Measurements from ENCODE around the gene LAMTOR3.

The LAMTOR3 gene

DNA sequence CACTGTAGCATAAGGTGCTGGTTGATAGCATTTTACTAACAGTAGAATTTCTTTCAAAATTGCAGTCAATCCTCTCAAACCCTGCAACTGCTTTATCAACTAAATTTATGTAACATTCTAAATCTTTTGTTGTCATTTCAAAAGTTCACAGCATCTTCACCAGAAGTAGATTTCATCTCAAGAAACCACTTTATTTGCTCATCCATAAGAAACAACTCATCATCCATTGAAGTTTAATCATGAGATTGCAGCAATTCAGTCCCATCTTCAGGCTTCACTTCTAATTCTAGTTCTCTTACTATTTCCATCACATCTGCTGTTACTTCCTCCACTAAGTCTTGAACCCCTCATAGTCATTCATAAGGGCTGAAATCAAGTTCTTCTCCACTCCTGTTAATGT lies 21.7 kb downstream of the LAMTOR3 start:
- Histone ChIP-seq H3K9ac (ENCODE audit: low read length) (no peak overlapping the region), H3K4ac (ENCODE audit: low read depth in 1 of 2, low read length in 2 of 2) (no peak overlapping the region), H2AK5ac (ENCODE audit: low read length, severe bottlenecking) (no peak overlapping the region), H3K36me3 (ENCODE audit: control insufficient read depth in 1 of 2, insufficient read depth in 2 of 2, low read depth in 1 of 2, low read length in 2 of 2) (peaks cover 2 to 15% of the 10 kb centered on the region in 2 experiments), H2BK120ac (ENCODE audit: low read depth, low read length) (no peak overlapping the region), H3K18ac (ENCODE audit: low read depth in 1 of 2, low read length in 2 of 2) (no peak overlapping the region), H3K79me1 (replicated peaks; ENCODE audit: low read length, poor library complexity, severe bottlenecking) (no peaks in the 10 kb centered on the region), H3K27ac (ENCODE audit: low read length, poor library complexity, severe bottlenecking) (no peak overlapping the region), H3K4me3 (ENCODE audit: insufficient read depth in 1 of 2, low read depth in 1 of 2, low read length in 2 of 2) (no peak overlapping the region), H4K8ac (ENCODE audit: low read length) (no peak overlapping the region), H4K91ac (ENCODE audit: low read length) (no peak overlapping the region), H3K4me2 (ENCODE audit: low read length, poor library complexity, severe bottlenecking) (no peak overlapping the region), H2AFZ (ENCODE audit: low read depth, low read length) (no peak overlapping the region), H2BK12ac (ENCODE audit: low read length in 2 of 2) (no peak overlapping the region), H3K27me3 (ENCODE audit: control insufficient read depth in 1 of 2, insufficient read depth in 1 of 2, low read length in 2 of 2) (no peaks in the 10 kb centered on the region), H3K23ac (ENCODE audit: low read length in 2 of 2) (no peak overlapping the region), H2BK5ac (ENCODE audit: low read depth, low read length, poor library complexity, severe bottlenecking) (no peak overlapping the region), H2BK15ac (ENCODE audit: low read depth, poor library complexity, severe bottlenecking) (no peak overlapping the region), H3K4me1 (ENCODE audit: control insufficient read depth, insufficient read depth, low read depth, low read length) (no peaks in the 10 kb centered on the region), H3K9me3 (ENCODE audit: control insufficient read depth, low read length) (no peaks in the 10 kb centered on the region), H3K14ac (ENCODE audit: low read length in 2 of 2) (no peak overlapping the region)
- DNase-seq = no peak

DNA sequence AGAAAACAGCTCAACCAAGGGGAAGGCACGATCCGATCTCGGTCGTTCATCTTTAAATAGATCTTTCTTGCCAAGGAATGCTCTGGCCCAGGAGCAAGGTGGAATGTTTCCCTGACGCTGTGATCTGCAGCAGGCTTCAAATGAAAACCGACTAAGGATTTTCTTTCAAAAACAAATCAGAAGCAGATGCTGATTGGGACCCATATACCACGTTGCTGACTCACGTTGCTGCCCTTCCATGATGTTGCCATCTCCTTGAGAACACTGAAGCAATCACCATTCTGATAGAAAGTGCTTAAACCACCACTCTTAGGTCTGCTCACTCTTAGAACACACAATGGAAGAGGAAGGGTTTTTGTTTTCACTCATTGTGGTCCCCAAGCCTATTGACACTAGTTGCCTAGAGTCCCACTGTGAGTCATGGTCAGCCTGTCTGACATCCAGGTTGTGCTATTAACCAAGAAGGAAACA lies 26.1 kb downstream of the LAMTOR3 start:
- Histone ChIP-seq H4K91ac (ENCODE audit: low read length) (no peak overlapping the region), H3K79me1 (replicated peaks; ENCODE audit: low read length, poor library complexity, severe bottlenecking) (no peaks in the 10 kb centered on the region), H3K9ac (ENCODE audit: low read length) (peak overlapping the region; percentile 53), H2BK120ac (ENCODE audit: low read depth, low read length) (no peak overlapping the region), H2BK12ac (ENCODE audit: low read length in 2 of 2) (no peak overlapping the region), H2BK5ac (ENCODE audit: low read depth, low read length, poor library complexity, severe bottlenecking) (no peak overlapping the region), H4K8ac (ENCODE audit: low read length) (no peak overlapping the region), H3K4me1 (ENCODE audit: control insufficient read depth, insufficient read depth, low read depth, low read length) (no peaks in the 10 kb centered on the region), H3K9me3 (ENCODE audit: control insufficient read depth, low read length) (no peaks in the 10 kb centered on the region), H3K4ac (ENCODE audit: low read depth in 1 of 2, low read length in 2 of 2) (no peak overlapping the region), H3K27me3 (ENCODE audit: control insufficient read depth in 1 of 2, insufficient read depth in 1 of 2, low read length in 2 of 2) (no peaks in the 10 kb centered on the region), H3K4me2 (ENCODE audit: low read length, poor library complexity, severe bottlenecking) (no peak overlapping the region), H3K14ac (ENCODE audit: low read length in 2 of 2) (no peak overlapping the region), H3K27ac (ENCODE audit: low read length, poor library complexity, severe bottlenecking) (no peak overlapping the region), H3K18ac (ENCODE audit: low read depth in 1 of 2, low read length in 2 of 2) (no peak overlapping the region), H3K4me3 (ENCODE audit: insufficient read depth in 1 of 2, low read depth in 1 of 2, low read length in 2 of 2) (peak overlapping the region in 1 of 2 experiments; percentile 21), H2BK15ac (ENCODE audit: low read depth, poor library complexity, severe bottlenecking) (no peak overlapping the region), H3K23ac (ENCODE audit: low read length in 2 of 2) (no peak overlapping the region), H3K36me3 (ENCODE audit: control insufficient read depth in 1 of 2, insufficient read depth in 2 of 2, low read depth in 1 of 2, low read length in 2 of 2) (no peaks in the 10 kb centered on the region), H2AFZ (ENCODE audit: low read depth, low read length) (no peak overlapping the region), H2AK5ac (ENCODE audit: low read length, severe bottlenecking) (no peak overlapping the region)
- DNase-seq = peak; percentile 6
- 69% methylated on average over 8 of the region's 8 CpGs for WGBS

DNA sequence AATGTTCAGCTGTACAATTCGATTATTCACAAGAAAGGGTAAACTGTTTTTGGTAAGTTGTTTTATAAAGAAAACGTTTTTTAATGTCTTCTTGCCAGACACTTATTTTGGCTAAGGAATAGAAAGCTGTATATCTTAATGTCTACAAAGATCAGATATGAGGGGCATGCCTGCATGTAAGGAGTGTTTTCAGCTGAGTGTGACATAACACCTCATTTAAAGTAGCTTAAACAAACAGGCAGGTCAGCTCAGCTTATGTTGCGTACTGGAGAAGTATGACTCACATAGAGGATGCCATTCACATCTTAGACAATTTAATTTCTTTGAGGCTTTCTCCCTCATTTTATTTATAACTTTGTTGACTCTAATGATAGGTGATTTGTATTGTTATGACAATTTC lies 30.4 kb downstream of the LAMTOR3 start:
- H3K23ac ChIP-seq (ENCODE audit: low read length in 2 of 2) = no peak overlapping the region
- H3K27me3 ChIP-seq (ENCODE audit: control insufficient read depth in 1 of 2, insufficient read depth in 1 of 2, low read length in 2 of 2) = no peaks in the 10 kb centered on the region
- H3K14ac ChIP-seq (ENCODE audit: low read length in 2 of 2) = no peak overlapping the region
- no peak overlapping the region for H3K27ac ChIP-seq (ENCODE audit: low read length, poor library complexity, severe bottlenecking)
- no peaks in the 10 kb centered on the region for H3K9me3 ChIP-seq (ENCODE audit: control insufficient read depth, low read length)
- H4K91ac ChIP-seq (ENCODE audit: low read length) = no peak overlapping the region
- no peak overlapping the region for H4K8ac ChIP-seq (ENCODE audit: low read length)
- H3K4me2 ChIP-seq (ENCODE audit: low read length, poor library complexity, severe bottlenecking) = no peak overlapping the region
- H2BK12ac ChIP-seq (ENCODE audit: low read length in 2 of 2) = no peak overlapping the region
- no peak overlapping the region for H2AFZ ChIP-seq (ENCODE audit: low read depth, low read length)
- H3K4me3 ChIP-seq (ENCODE audit: insufficient read depth in 1 of 2, low read depth in 1 of 2, low read length in 2 of 2) = no peak overlapping the region
- peak; percentile 24 for DNase-seq
- no peak overlapping the region for H3K9ac ChIP-seq (ENCODE audit: low read length)
- no peak overlapping the region for H2BK15ac ChIP-seq (ENCODE audit: low read depth, poor library complexity, severe bottlenecking)
- no peaks in the 10 kb centered on the region for H3K79me1 ChIP-seq (replicated peaks; ENCODE audit: low read length, poor library complexity, severe bottlenecking)
- no peak overlapping the region for H2BK120ac ChIP-seq (ENCODE audit: low read depth, low read length)
- no peak overlapping the region for H3K4ac ChIP-seq (ENCODE audit: low read depth in 1 of 2, low read length in 2 of 2)
- no peaks in the 10 kb centered on the region for H3K36me3 ChIP-seq (ENCODE audit: control insufficient read depth in 1 of 2, insufficient read depth in 2 of 2, low read depth in 1 of 2, low read length in 2 of 2)
- no peak overlapping the region for H3K18ac ChIP-seq (ENCODE audit: low read depth in 1 of 2, low read length in 2 of 2)
- peaks cover 2% of the 10 kb centered on the region for H3K4me1 ChIP-seq (ENCODE audit: control insufficient read depth, insufficient read depth, low read depth, low read length)
- no peak overlapping the region for H2AK5ac ChIP-seq (ENCODE audit: low read length, severe bottlenecking)
- H2BK5ac ChIP-seq (ENCODE audit: low read depth, low read length, poor library complexity, severe bottlenecking) = no peak overlapping the region
- 75% methylated on average over 2 of the region's 3 CpGs for whole genome bisulfite sequencing

DNA sequence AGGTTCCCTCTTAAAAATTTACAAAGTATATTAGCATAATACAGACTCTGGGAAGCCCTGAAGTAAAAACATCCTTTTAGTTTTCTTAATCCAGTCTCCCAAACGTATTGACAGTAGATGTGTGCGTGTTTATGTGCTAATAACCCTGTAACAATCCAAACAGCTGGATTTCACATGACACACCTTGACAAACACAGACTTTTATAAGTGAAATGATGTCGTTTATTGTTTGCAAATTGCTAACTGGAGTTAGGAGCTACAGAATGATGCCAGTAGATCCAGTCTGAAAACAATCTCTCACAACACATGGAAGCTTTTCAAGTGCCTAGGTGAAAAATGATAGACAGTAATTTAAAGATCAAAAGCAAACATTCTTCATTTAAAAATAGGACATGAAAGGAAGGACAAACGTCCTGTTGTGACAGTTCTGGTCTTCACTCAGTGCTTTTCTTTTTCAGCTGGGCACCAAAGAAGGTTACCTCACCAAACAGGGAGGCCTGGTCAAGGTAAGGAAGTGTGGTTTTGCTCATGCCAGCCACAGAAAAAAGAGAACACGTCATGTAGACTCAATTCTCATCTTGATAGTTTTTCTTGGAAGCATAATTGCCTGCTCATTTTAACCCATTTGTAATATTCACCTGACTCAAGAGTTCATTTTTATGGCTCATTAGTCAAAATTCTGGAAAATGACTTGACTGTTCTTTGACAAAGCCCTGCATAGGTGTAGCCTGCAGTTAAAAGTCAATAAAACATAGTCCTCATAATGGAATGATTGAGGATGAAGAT lies 32.9 kb downstream of the LAMTOR3 start:
- Histone ChIP-seq H2BK12ac (ENCODE audit: low read length in 2 of 2) (no peak overlapping the region), H3K36me3 (ENCODE audit: control insufficient read depth in 1 of 2, insufficient read depth in 2 of 2, low read depth in 1 of 2, low read length in 2 of 2) (no peaks in the 10 kb centered on the region), H3K4ac (ENCODE audit: low read depth in 1 of 2, low read length in 2 of 2) (no peak overlapping the region), H3K27ac (ENCODE audit: low read length, poor library complexity, severe bottlenecking) (no peak overlapping the region), H3K27me3 (ENCODE audit: control insufficient read depth in 1 of 2, insufficient read depth in 1 of 2, low read length in 2 of 2) (no peaks in the 10 kb centered on the region), H3K9me3 (ENCODE audit: control insufficient read depth, low read length) (no peaks in the 10 kb centered on the region), H3K23ac (ENCODE audit: low read length in 2 of 2) (no peak overlapping the region), H3K18ac (ENCODE audit: low read depth in 1 of 2, low read length in 2 of 2) (no peak overlapping the region), H4K91ac (ENCODE audit: low read length) (no peak overlapping the region), H2BK120ac (ENCODE audit: low read depth, low read length) (no peak overlapping the region), H3K4me2 (ENCODE audit: low read length, poor library complexity, severe bottlenecking) (no peak overlapping the region), H2BK15ac (ENCODE audit: low read depth, poor library complexity, severe bottlenecking) (no peak overlapping the region), H3K4me3 (ENCODE audit: insufficient read depth in 1 of 2, low read depth in 1 of 2, low read length in 2 of 2) (no peak overlapping the region), H3K4me1 (ENCODE audit: control insufficient read depth, insufficient read depth, low read depth, low read length) (peaks cover 2% of the 10 kb centered on the region), H3K14ac (ENCODE audit: low read length in 2 of 2) (no peak overlapping the region), H3K9ac (ENCODE audit: low read length) (no peak overlapping the region), H2AFZ (ENCODE audit: low read depth, low read length) (no peak overlapping the region), H2BK5ac (ENCODE audit: low read depth, low read length, poor library complexity, severe bottlenecking) (no peak overlapping the region), H4K8ac (ENCODE audit: low read length) (no peak overlapping the region), H2AK5ac (ENCODE audit: low read length, severe bottlenecking) (no peak overlapping the region), H3K79me1 (replicated peaks; ENCODE audit: low read length, poor library complexity, severe bottlenecking) (no peaks in the 10 kb centered on the region)
- no peak for DNase-seq
- 51% methylated on average over 2 of the region's 5 CpGs for WGBS

Data from mesenchymal stem cell (in vitro differentiated cells and primary cell).